ENCODE results near the gene TUBA4B.

TUBA4B gene

GRCh38 chr2:219280651-219281050, 27.6 kb downstream of the TUBA4B start:
- no peaks in the 10 kb centered on the region for H3K9me3 Mint-ChIP-seq
- peaks cover 58% of the 10 kb centered on the region for H3K4me1 Mint-ChIP-seq
- TF ChIP-seq, protein P1, sequence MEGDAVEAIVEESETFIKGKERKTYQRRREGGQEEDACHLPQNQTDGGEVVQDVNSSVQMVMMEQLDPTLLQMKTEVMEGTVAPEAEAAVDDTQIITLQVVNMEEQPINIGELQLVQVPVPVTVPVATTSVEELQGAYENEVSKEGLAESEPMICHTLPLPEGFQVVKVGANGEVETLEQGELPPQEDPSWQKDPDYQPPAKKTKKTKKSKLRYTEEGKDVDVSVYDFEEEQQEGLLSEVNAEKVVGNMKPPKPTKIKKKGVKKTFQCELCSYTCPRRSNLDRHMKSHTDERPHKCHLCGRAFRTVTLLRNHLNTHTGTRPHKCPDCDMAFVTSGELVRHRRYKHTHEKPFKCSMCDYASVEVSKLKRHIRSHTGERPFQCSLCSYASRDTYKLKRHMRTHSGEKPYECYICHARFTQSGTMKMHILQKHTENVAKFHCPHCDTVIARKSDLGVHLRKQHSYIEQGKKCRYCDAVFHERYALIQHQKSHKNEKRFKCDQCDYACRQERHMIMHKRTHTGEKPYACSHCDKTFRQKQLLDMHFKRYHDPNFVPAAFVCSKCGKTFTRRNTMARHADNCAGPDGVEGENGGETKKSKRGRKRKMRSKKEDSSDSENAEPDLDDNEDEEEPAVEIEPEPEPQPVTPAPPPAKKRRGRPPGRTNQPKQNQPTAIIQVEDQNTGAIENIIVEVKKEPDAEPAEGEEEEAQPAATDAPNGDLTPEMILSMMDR (IDR thresholded peaks at IDR 0.05): no peak
- H3K27ac Mint-ChIP-seq: no peak overlapping the region
- DNase-seq: no peak
- H3K4me3 Mint-ChIP-seq: peak overlapping the region; percentile 91
- H3K27me3 Mint-ChIP-seq (ENCODE audit: low read depth, poor library complexity): peaks cover 5% of the 10 kb centered on the region
- peaks cover 10% of the 10 kb centered on the region for H3K36me3 Mint-ChIP-seq (ENCODE audit: low read depth)

DNA sequence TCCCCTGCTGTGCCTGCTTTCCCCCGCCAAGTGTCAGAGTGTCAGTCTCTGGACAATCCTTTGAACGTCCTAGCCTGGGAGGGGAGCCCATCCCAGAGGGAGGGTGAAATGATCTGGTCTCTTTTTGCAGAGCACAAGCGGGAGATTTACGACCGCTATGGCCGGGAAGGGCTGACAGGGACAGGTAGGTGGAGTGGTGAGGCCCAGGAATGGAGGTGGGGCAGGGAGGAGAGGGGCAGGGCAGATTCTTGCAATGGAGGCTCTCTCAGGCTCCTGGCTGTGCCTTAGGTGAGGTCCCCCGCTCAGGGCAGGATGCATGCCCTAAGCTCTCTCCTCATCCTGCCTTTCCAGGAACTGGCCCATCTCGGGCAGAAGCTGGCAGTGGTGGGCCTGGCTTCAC, 28.5 kb downstream of the TUBA4B start:
- peaks cover 66% of the 10 kb centered on the region for H3K4me1 Mint-ChIP-seq
- peak overlapping the region; percentile 19 for H3K27ac Mint-ChIP-seq
- no peaks in the 10 kb centered on the region for H3K9me3 Mint-ChIP-seq
- TF ChIP-seq, protein P1 (IDR thresholded peaks at IDR 0.05): no peak
- H3K36me3 Mint-ChIP-seq (ENCODE audit: low read depth): peaks cover 10% of the 10 kb centered on the region
- no peak overlapping the region for H3K4me3 Mint-ChIP-seq
- peak; percentile 36 for DNase-seq
- H3K27me3 Mint-ChIP-seq (ENCODE audit: low read depth, poor library complexity): peaks cover 5% of the 10 kb centered on the region

- H3K4me3 Mint-ChIP-seq: no peak overlapping the region
- TF ChIP-seq, protein P1 (IDR thresholded peaks at IDR 0.05): no peak
- peaks cover 66% of the 10 kb centered on the region for H3K4me1 Mint-ChIP-seq
- H3K9me3 Mint-ChIP-seq: no peaks in the 10 kb centered on the region
- peaks cover 10% of the 10 kb centered on the region for H3K36me3 Mint-ChIP-seq (ENCODE audit: low read depth)
- peaks cover 5% of the 10 kb centered on the region for H3K27me3 Mint-ChIP-seq (ENCODE audit: low read depth, poor library complexity)
- H3K27ac Mint-ChIP-seq: no peak overlapping the region
- no peak for DNase-seq
Observed at GRCh38 chr2:219282375-219282774, 29.3 kb downstream of the TUBA4B start.

DNA sequence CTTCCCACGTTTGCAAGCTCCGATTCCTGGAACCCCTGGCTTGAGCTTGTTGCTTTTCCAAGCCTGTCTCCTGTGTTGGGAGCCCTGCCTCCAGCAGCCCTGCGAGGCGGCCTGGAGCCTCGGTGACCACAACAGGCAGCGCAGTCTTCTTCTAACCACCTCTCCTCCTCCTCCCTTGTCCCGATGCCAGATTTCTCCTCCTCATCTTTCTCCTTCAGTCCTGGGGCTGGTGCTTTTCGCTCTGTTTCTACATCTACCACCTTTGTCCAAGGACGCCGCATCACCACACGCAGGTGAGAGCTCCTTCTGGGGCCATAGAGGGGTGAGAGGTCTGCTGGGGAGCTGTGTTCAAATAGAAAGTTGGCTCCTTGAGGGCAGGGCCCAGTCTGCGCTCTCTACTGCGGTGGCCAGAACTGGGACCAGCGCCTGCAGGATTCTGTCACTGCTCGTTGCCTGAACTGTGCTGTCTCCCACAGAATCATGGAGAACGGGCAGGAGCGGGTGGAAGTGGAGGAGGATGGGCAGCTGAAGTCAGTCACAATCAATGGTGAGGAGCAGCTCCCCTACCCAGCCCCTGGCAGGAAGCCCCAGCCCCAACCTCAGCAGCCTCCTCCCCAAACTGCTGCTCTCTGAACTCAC, 30.0 kb downstream of the TUBA4B start:
- Mint-ChIP-seq H3K4me3 (no peak overlapping the region), H3K9me3 (no peaks in the 10 kb centered on the region)

DNA sequence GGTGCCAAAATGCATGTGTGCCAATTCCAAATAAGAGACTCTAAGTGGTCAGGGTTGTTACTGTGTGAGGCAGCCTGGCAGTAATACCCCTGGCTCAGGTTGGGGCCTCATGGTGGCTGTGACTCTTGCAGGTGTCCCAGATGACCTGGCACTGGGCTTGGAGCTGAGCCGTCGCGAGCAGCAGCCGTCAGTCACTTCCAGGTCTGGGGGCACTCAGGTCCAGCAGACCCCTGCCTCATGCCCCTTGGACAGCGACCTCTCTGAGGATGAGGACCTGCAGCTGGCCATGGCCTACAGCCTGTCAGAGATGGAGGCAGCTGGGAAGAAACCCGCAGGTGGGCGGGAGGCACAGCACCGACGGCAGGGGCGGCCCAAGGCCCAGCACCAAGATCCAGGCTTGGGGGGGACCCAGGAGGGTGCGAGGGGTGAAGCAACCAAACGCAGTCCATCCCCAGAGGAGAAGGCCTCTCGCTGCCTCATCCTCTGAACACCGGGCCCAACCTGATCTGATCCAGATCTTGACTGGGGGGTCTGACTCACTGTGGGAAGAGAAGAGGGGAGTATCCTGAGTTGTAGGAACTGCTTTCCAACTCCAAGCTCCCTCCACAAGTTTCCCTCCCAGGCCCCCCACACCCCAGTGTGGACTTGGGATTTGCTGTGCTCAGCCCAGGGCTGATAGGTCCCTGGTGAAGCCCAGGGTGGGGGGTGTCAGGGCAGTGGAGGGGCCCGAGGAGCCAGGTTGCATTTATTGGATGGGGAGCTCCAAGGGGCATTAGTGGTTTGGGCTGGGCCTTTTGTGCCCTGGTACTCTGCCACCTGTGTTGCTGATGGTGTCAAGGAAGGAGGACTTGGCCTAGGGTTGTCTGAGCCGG, 31.7 kb downstream of the TUBA4B start:
- no peaks in the 10 kb centered on the region for H3K9me3 Mint-ChIP-seq
- peaks cover 46% of the 10 kb centered on the region for H3K4me1 Mint-ChIP-seq
- H3K36me3 Mint-ChIP-seq (ENCODE audit: low read depth): peaks cover 10% of the 10 kb centered on the region
- no peak overlapping the region for H3K27ac Mint-ChIP-seq
- TF ChIP-seq, protein P1 (IDR thresholded peaks at IDR 0.05): no peak
- H3K27me3 Mint-ChIP-seq (ENCODE audit: low read depth, poor library complexity): peaks cover 5% of the 10 kb centered on the region
- no peak for DNase-seq
- H3K4me3 Mint-ChIP-seq: no peak overlapping the region

More for the DNA sequence above, 30.0 kb downstream of the TUBA4B start:
- no peak overlapping the region for H3K27ac Mint-ChIP-seq
- peaks cover 5% of the 10 kb centered on the region for H3K27me3 Mint-ChIP-seq (ENCODE audit: low read depth, poor library complexity)
- DNase-seq: no peak
- peaks cover 59% of the 10 kb centered on the region for H3K4me1 Mint-ChIP-seq
- H3K36me3 Mint-ChIP-seq (ENCODE audit: low read depth): peaks cover 10% of the 10 kb centered on the region
- TF ChIP-seq, protein P1 (IDR thresholded peaks at IDR 0.05): no peak

Data from nephron progenitor cell (in vitro differentiated cells).